Stomach (tissue), 4 donors: ENCODE results near the gene CEMIP.

Source experiments
- POLR2A ChIP-seq, 4 donors: fragments of 450-650 bp; IDR thresholded peaks; one replicate each; pipeline ENCODE4 v1.6.1; 2016; ENCODE audit warnings: antibody characterized with exemption in 4 of 4, control low read depth in 2 of 4, mild to moderate bottlenecking in 1 of 4, moderate library complexity in 1 of 4
- POLR2AphosphoS5 ChIP-seq, 3 donors: sonication (generic); formaldehyde crosslinking; IDR thresholded peaks; one replicate each; pipeline ENCODE4 v1.6.1; 2016; ENCODE audit warnings: antibody characterized with exemption in 3 of 3

- TF ChIP-seq POLR2A (IDR thresholded peaks at IDR 0.05) (no peak), POLR2AphosphoS5 (IDR thresholded peaks at IDR 0.05) (no peak)
Observed at GRCh38 chr15:80834402-80834801, 55.2 kb downstream of the CEMIP start.
